ENCODE results near the gene AP1S2. TPM values are rescaled to one million over a fixed set of nuclear protein-coding genes. Genes with fewer than 3 reads are reported as not detected.

AP1S2 gene
- total RNA-seq, 1 experiment from 2014 or later, result 367 TPM

DNA sequence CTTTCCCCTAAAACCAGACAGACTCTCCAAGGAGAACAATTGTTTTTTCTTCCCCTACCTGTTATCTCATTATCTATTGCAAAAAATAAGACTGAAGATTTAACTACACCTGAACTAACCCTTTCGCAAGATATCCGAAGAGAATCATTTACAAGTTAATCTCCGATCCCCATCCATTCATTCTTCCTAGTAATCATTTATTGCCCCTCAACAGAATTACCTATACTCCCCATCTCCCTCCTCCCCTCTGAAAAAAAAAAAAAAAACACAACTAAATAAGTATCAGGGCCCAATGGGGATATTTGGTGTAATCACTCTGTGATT is 28.9 kb upstream of the AP1S2 start:
- Histone ChIP-seq H3K9ac (ENCODE audit: extremely low read depth, insufficient read length, low read length) (no peak overlapping the region), H3K4me1 (ENCODE audit: insufficient read depth, low read length) (peaks cover 3% of the 10 kb centered on the region; the same call in 1 of the 2 replicates), H3K27me3 (ENCODE audit: insufficient read depth, low read length) (no peaks in the 10 kb centered on the region), H4K20me1 (ENCODE audit: control insufficient read depth, insufficient read depth, insufficient read length) (no peaks in the 10 kb centered on the region), H3K18ac (ENCODE audit: insufficient read length, low read depth, low read length) (no peak overlapping the region), H3T11ph (ENCODE audit: low read length) (no peak overlapping the region), H3K23me2 (ENCODE audit: insufficient read length, low read depth, low read length, poor library complexity, severe bottlenecking) (no peaks in the 10 kb centered on the region), H2BK120ac (ENCODE audit: low read depth, low read length, poor library complexity, severe bottlenecking) (no peak overlapping the region), H3K79me1 (ENCODE audit: insufficient read depth, low read depth, low read length, poor library complexity, severe bottlenecking) (no peaks in the 10 kb centered on the region), H3K79me2 (ENCODE audit: insufficient read depth, low read length) (no peaks in the 10 kb centered on the region), H3K27ac (ENCODE audit: insufficient read length, low read depth, low read length) (no peak overlapping the region), H3K4ac (ENCODE audit: low read depth, low read length) (no peak overlapping the region), H2BK12ac (ENCODE audit: insufficient read length, low read depth, low read length) (no peak overlapping the region), H3K14ac (ENCODE audit: insufficient read depth, low read length) (no peak overlapping the region), H2AK5ac (ENCODE audit: insufficient read length, low read length) (no peak overlapping the region), H4K8ac (replicated peaks; ENCODE audit: insufficient read length, low read depth, low read length) (no peak overlapping the region), H3K9me3 (ENCODE audit: control insufficient read depth, low read depth, low read length) (no peaks in the 10 kb centered on the region), H2AFZ (ENCODE audit: low read length) (no peak overlapping the region), H3K23ac (ENCODE audit: insufficient read length, low read depth, low read length) (no peak overlapping the region), H4K5ac (ENCODE audit: insufficient read length, low read depth, low read length) (no peak overlapping the region), H3K4me2 (ENCODE audit: insufficient read depth, insufficient read length, low read length) (no peak overlapping the region), H2BK20ac (ENCODE audit: low read depth, low read length, poor library complexity, severe bottlenecking) (no peak overlapping the region), H3K56ac (ENCODE audit: insufficient read length, low read depth, low read length) (no peak overlapping the region), H2BK15ac (ENCODE audit: low read depth, low read length) (no peak overlapping the region), H4K91ac (ENCODE audit: insufficient read length, low read depth, low read length) (no peak overlapping the region), H2BK5ac (ENCODE audit: insufficient read length, low read length) (no peak overlapping the region)
- H3K27ac Mint-ChIP-seq, result peak overlapping the region in 1 of 3 experiments; percentile 11; a peak in 1 of 7 replicates
- TF ChIP-seq, protein P1, sequence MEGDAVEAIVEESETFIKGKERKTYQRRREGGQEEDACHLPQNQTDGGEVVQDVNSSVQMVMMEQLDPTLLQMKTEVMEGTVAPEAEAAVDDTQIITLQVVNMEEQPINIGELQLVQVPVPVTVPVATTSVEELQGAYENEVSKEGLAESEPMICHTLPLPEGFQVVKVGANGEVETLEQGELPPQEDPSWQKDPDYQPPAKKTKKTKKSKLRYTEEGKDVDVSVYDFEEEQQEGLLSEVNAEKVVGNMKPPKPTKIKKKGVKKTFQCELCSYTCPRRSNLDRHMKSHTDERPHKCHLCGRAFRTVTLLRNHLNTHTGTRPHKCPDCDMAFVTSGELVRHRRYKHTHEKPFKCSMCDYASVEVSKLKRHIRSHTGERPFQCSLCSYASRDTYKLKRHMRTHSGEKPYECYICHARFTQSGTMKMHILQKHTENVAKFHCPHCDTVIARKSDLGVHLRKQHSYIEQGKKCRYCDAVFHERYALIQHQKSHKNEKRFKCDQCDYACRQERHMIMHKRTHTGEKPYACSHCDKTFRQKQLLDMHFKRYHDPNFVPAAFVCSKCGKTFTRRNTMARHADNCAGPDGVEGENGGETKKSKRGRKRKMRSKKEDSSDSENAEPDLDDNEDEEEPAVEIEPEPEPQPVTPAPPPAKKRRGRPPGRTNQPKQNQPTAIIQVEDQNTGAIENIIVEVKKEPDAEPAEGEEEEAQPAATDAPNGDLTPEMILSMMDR (conservative IDR thresholded peaks at IDR 0.05), result no peak
- H3K9me3 Mint-ChIP-seq, result peaks cover 19 to 20% of the 10 kb centered on the region in 2 experiments
- DNase-seq, result no peak
- H3K27me3 Mint-ChIP-seq (ENCODE audit: low read depth), result no peaks in the 10 kb centered on the region
- no peak overlapping the region for H3K4me3 Mint-ChIP-seq
- WGBS (ENCODE audit: extremely low coverage, insufficient read length, low lambda C conversion rate), result no CpG with 5 or more reads among the region's 3 CpGs
- peaks cover 11 to 25% (median 11%) of the 10 kb centered on the region in 3 experiments for H3K36me3 Mint-ChIP-seq (ENCODE audit: insufficient read depth in 1 of 3, low read depth in 3 of 3)
- peaks cover 36 to 42% of the 10 kb centered on the region in 2 experiments for H3K4me1 Mint-ChIP-seq
